Naive B cell (primary cell): Measurements from ENCODE around the gene VHLL. TPM values are rescaled to one million over a fixed set of nuclear protein-coding genes. Genes with fewer than 3 reads are reported as not detected.

Experiments used
- ATAC-seq, 2 donors: fragments of 150-1000 bp; cut with Tn5 transposase; 2 replicates each; pipeline ENCODE4 v1.10.0; 2021; ENCODE audit warnings: low read depth in 2 of 2, mild to moderate bottlenecking in 2 of 2, moderate library complexity in 2 of 2
- DNase-seq: peaks from one replicate; pipeline ENCODE4 v3.0.0; 2022
- H3K27ac Mint-ChIP-seq, 6 donors: one replicate each; pipeline ENCODE4 v1.8.0; 2020 to 2022; ENCODE audit warnings: mild to moderate bottlenecking in 6 of 6, mixed read lengths in 6 of 6, moderate library complexity in 5 of 6, inconsistent platforms in 2 of 6
- H3K27me3 Mint-ChIP-seq, 3 donors: one replicate each; pipeline ENCODE4 v1.8.0; 2021 to 2022; ENCODE audit warnings: mixed read lengths in 3 of 3, mild to moderate bottlenecking in 1 of 3
- H3K36me3 Mint-ChIP-seq, 2 donors: one replicate each; pipeline ENCODE4 v1.8.0; 2020 to 2022; ENCODE audit warnings: mixed read lengths in 2 of 2, inconsistent platforms in 1 of 2, mild to moderate bottlenecking in 1 of 2
- H3K4me1 Mint-ChIP-seq, 3 donors: one replicate each; pipeline ENCODE4 v1.8.0; 2020 to 2022; ENCODE audit warnings: mixed read lengths in 3 of 3, inconsistent platforms in 1 of 3, mild to moderate bottlenecking in 1 of 3, moderate library complexity in 1 of 3
- H3K4me3 Mint-ChIP-seq, 8 donors: one replicate each; pipeline ENCODE4 v1.8.0; 2020 to 2022; ENCODE audit warnings: mild to moderate bottlenecking in 8 of 8, mixed read lengths in 8 of 8, moderate library complexity in 8 of 8, inconsistent platforms in 2 of 8
- H3K9me3 Mint-ChIP-seq, 7 donors: one replicate each; pipeline ENCODE4 v1.8.0; 2020 to 2022; ENCODE audit warnings: mixed read lengths in 7 of 7, mild to moderate bottlenecking in 5 of 7, inconsistent platforms in 2 of 7, moderate library complexity in 1 of 7
- polyA plus RNA-seq, 6 donors: library from polyadenylated mRNA; unstranded; fragments of 300-500 nt; fragmentation: Illumina TruSeq; gene quantifications; one replicate each; pipeline ENCODE4 v1.2.3, GENCODE V29; 2021; ENCODE audit warnings: low read depth in 6 of 6

Gene VHLL
- polyA plus RNA-seq, 6 donors from 2014 or later = not detected

- Mint-ChIP-seq H3K4me1 (no peaks in the 10 kb centered on the region), H3K9me3 (no peaks in the 10 kb centered on the region), H3K36me3 (peaks cover 10 to 12% of the 10 kb centered on the region in 2 donors), H3K27ac (no peak overlapping the region), H3K4me3 (no peak overlapping the region), H3K27me3 (no peaks in the 10 kb centered on the region)
- DNase-seq (no peak), ATAC-seq (no peak)
These were observed 20.6 kb upstream of the VHLL start for GRCh38 chr1:156319664-156320063.

DNA sequence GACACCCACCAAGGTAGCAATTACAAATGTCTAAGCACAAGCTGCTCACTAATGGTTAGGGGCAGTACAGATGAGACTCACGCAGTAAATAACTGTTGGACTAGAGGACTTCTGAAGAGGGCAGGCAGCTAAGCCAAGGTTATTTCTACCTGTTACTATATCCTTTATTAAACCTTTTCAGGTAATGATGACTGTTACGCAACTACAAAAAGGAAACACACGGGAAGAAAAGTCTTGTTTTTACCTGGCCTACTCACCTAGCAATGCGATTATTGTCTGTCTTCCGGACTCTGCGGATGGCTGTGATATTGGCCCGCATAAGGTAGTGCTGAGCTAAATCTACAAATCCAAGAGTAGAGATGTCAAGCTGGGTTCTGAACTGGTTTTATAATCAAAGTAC is 17.8 kb upstream of the VHLL start:
- no peaks in the 10 kb centered on the region for H3K4me1 Mint-ChIP-seq
- ATAC-seq = no peak
- no peaks in the 10 kb centered on the region for H3K27me3 Mint-ChIP-seq
- no peak for DNase-seq
- no peak overlapping the region for H3K4me3 Mint-ChIP-seq
- H3K36me3 Mint-ChIP-seq = peaks cover 12 to 14% of the 10 kb centered on the region in 2 donors
- H3K9me3 Mint-ChIP-seq = no peaks in the 10 kb centered on the region
- no peak overlapping the region for H3K27ac Mint-ChIP-seq

- H3K4me1 Mint-ChIP-seq = no peaks in the 10 kb centered on the region
- DNase-seq (no peak), ATAC-seq (no peak)
- H3K27ac Mint-ChIP-seq = no peak overlapping the region
- H3K9me3 Mint-ChIP-seq = no peaks in the 10 kb centered on the region
- peaks cover 18 to 22% of the 10 kb centered on the region in 2 donors for H3K36me3 Mint-ChIP-seq
- no peaks in the 10 kb centered on the region for H3K27me3 Mint-ChIP-seq
- H3K4me3 Mint-ChIP-seq = no peak overlapping the region
These were observed 11.9 kb upstream of the VHLL start for GRCh38 chr1:156310962-156311361.

GRCh38 chr1:156308078-156308477 is 9.0 kb upstream of the VHLL start:
- Mint-ChIP-seq H3K27me3 (no peaks in the 10 kb centered on the region), H3K4me1 (no peaks in the 10 kb centered on the region), H3K36me3 (peaks cover 14 to 22% of the 10 kb centered on the region in 2 donors), H3K9me3 (no peaks in the 10 kb centered on the region), H3K4me3 (no peak overlapping the region), H3K27ac (peak overlapping the region in 3 of 6 donors; percentile 15 to 75 (median 49))
- ATAC-seq = no peak
- DNase-seq = no peak

DNA sequence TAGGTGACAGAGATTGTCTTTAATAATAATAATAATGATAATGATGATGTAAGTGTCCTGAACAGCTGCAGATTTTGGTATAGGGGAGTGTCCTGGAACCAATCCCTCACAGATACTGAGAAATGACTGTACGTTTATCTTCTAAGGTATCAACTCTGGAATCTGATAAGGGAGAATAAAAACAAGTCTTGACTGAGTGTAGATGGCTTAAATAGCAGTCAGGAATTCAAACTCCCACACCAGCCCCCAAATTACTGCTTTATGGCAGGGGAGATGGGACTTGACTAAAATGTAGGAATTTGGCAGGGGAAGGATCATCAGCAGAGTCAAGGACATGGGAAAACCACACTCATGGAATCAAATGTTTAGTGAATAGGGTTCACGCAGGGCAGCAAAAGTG is 6.1 kb upstream of the VHLL start:
- no peak for ATAC-seq
- Mint-ChIP-seq H3K9me3 (no peaks in the 10 kb centered on the region), H3K27ac (peak overlapping the region in 2 of 6 donors; percentile 22 to 65), H3K36me3 (peaks cover 9 to 15% of the 10 kb centered on the region in 2 donors), H3K4me1 (no peaks in the 10 kb centered on the region), H3K4me3 (no peak overlapping the region), H3K27me3 (no peaks in the 10 kb centered on the region)
- DNase-seq = no peak

DNA sequence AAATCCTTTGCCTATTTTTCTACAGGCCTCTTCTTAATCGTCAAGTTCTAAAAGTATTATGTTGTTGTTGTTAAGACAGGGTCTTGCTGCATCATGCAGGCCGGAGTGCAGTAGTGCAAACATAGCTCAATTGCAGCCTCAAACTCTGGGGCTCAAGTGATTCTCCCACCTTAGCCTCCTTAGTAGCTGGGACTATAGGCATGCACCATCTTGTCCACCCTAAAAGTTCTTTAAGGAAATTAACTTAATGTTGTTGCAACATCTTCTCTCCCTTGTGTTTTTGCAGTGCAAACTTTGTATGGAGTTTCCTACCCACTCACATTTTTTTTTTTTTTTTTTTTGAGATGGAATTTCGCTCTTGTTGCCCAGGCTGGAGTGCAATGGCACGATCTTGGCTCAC is 4.1 kb upstream of the VHLL start:
- peak overlapping the region in 1 of 6 donors; percentile 69 for H3K27ac Mint-ChIP-seq
- DNase-seq (no peak), ATAC-seq (no peak)
- no peak overlapping the region for H3K4me3 Mint-ChIP-seq
- no peaks in the 10 kb centered on the region for H3K27me3 Mint-ChIP-seq
- H3K4me1 Mint-ChIP-seq = no peaks in the 10 kb centered on the region
- H3K9me3 Mint-ChIP-seq = no peaks in the 10 kb centered on the region
- peaks cover 4 to 6% of the 10 kb centered on the region in 2 donors for H3K36me3 Mint-ChIP-seq

GRCh38 chr1:156295391-156295947 is 3.6 kb downstream of the VHLL start, which contains the start of gene GLMP:
GLMP (minus strand) TSS chr1:156295679; CDS start chr1:156295645, 34 bp downstream.
- Mint-ChIP-seq H3K4me3 (peak within 1 kb of the TSS; percentile 82 to 95 (median 92)), H3K4me1 (peaks cover 20 to 33% (median 22%) of the 10 kb centered on the region in 3 donors), H3K27ac (peak within 1 kb of the TSS in 5 of 6 donors; percentile 69 to 94 (median 86)), H3K27me3 (no peaks in the 10 kb centered on the region), H3K9me3 (no peaks in the 10 kb centered on the region), H3K36me3 (no peaks in the 10 kb centered on the region)
- ATAC-seq = peak; percentile 77 to 85
- peak; percentile 39 for DNase-seq

DNA sequence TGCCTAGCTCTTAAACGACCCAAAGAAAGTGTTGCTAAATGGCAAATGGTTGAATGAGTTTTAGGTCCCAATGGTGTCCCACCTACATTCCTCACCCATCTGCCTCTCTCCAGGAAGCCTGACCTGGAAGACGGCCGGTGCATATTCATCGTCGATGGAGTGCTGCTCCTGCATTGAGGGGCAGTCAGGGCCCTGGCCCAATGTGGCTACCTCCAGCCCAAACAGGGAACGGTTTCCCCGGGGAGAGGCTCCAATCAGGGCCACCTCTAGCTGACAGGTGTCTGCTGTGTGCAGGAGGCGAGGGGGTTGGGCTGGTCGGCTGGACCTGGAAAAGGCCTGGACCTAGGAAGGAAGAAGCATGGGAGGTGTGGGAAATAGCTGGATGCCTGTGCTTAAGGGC is 5.2 kb downstream of the VHLL start:
- no peaks in the 10 kb centered on the region for H3K9me3 Mint-ChIP-seq
- H3K27ac Mint-ChIP-seq = no peak overlapping the region
- H3K36me3 Mint-ChIP-seq = no peaks in the 10 kb centered on the region
- DNase-seq (no peak), ATAC-seq (no peak)
- no peaks in the 10 kb centered on the region for H3K27me3 Mint-ChIP-seq
- peak overlapping the region in 4 of 8 donors; percentile 32 to 57 (median 40) for H3K4me3 Mint-ChIP-seq
- peaks cover 20 to 33% (median 22%) of the 10 kb centered on the region in 3 donors for H3K4me1 Mint-ChIP-seq

GRCh38 chr1:156293098-156293434 is 6.0 kb downstream of the VHLL start:
- peaks cover 20 to 33% (median 22%) of the 10 kb centered on the region in 3 donors for H3K4me1 Mint-ChIP-seq
- H3K36me3 Mint-ChIP-seq = peaks cover 0 to 4% of the 10 kb centered on the region in 2 donors
- peak overlapping the region in 3 of 8 donors; percentile 50 to 66 (median 55) for H3K4me3 Mint-ChIP-seq
- H3K27me3 Mint-ChIP-seq = no peaks in the 10 kb centered on the region
- ATAC-seq (no peak), DNase-seq (no peak)
- no peaks in the 10 kb centered on the region for H3K9me3 Mint-ChIP-seq
- H3K27ac Mint-ChIP-seq = no peak overlapping the region

DNA sequence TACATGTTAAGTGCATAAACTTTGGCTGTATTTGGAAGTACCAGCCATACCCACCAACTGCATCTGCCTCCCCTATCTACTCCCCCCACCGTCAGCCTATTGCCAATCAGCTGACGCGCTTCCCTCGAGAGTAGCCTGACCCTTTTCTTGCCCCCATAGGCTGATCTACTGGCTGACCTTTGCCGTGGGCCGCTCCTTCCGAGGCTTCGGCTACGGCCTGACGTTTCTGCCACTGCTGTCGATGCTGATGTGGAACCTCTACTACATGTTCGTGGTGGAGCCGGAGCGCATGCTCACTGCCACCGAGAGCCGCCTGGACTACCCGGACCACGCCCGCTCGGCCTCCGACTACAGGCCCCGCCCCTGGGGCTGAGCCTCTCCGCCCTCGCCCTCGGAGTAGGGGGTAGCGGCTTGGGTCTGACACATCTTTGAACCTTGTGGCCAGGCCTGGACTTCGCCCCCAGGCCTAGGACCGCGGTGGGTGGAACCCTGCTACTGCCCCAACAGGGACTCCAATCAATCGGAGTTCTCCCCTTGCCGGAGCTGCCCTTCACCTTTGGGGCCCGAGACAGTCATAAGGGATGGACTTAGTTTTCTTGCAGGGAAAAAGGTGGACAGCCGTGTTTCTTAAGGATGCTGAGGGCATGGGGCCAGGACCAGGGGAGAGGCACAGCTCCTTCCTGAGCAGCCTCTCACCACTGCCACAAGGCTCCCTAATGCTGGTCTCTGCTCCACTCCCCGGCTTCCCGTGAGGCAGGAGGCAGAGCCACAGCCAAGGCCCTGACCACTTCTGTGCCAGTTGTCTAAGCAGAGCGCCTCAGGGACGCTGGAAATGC is 7.7 kb downstream of the VHLL start:
- H3K36me3 Mint-ChIP-seq = peaks cover 0 to 4% of the 10 kb centered on the region in 2 donors
- H3K4me3 Mint-ChIP-seq = peak overlapping the region; percentile 44 to 86 (median 78)
- peak overlapping the region in 4 of 6 donors; percentile 11 to 87 (median 74) for H3K27ac Mint-ChIP-seq
- no peaks in the 10 kb centered on the region for H3K9me3 Mint-ChIP-seq
- no peaks in the 10 kb centered on the region for H3K27me3 Mint-ChIP-seq
- ATAC-seq = peak; percentile 59 to 66
- peak; percentile 14 for DNase-seq
- peaks cover 20 to 33% (median 22%) of the 10 kb centered on the region in 3 donors for H3K4me1 Mint-ChIP-seq

GRCh38 chr1:156289857-156290256 is 9.2 kb downstream of the VHLL start:
- ATAC-seq (no peak), DNase-seq (no peak)
- peak overlapping the region in 1 of 8 donors; percentile 42 for H3K4me3 Mint-ChIP-seq
- H3K27ac Mint-ChIP-seq = no peak overlapping the region
- no peaks in the 10 kb centered on the region for H3K9me3 Mint-ChIP-seq
- H3K4me1 Mint-ChIP-seq = peaks cover 10 to 25% (median 14%) of the 10 kb centered on the region in 3 donors
- H3K27me3 Mint-ChIP-seq = no peaks in the 10 kb centered on the region
- H3K36me3 Mint-ChIP-seq = peaks cover 0 to 4% of the 10 kb centered on the region in 2 donors

GRCh38 chr1:156286061-156286460 is 13.0 kb downstream of the VHLL start:
- H3K9me3 Mint-ChIP-seq = no peaks in the 10 kb centered on the region
- H3K27ac Mint-ChIP-seq = no peak overlapping the region
- H3K27me3 Mint-ChIP-seq = no peaks in the 10 kb centered on the region
- H3K36me3 Mint-ChIP-seq = peaks cover 0 to 4% of the 10 kb centered on the region in 2 donors
- peaks cover 30 to 32% (median 31%) of the 10 kb centered on the region in 3 donors for H3K4me1 Mint-ChIP-seq
- ATAC-seq (no peak), DNase-seq (no peak)
- H3K4me3 Mint-ChIP-seq = peak overlapping the region in 2 of 8 donors; percentile 30 to 61

- Mint-ChIP-seq H3K36me3 (peaks cover 0 to 4% of the 10 kb centered on the region in 2 donors), H3K27ac (no peak overlapping the region), H3K4me1 (peaks cover 31 to 35% (median 35%) of the 10 kb centered on the region in 3 donors), H3K27me3 (no peaks in the 10 kb centered on the region), H3K9me3 (no peaks in the 10 kb centered on the region), H3K4me3 (peak overlapping the region in 1 of 8 donors; percentile 91)
- ATAC-seq (no peak), DNase-seq (no peak)
These were observed 13.7 kb downstream of the VHLL start for GRCh38 chr1:156285437-156285836.

DNA sequence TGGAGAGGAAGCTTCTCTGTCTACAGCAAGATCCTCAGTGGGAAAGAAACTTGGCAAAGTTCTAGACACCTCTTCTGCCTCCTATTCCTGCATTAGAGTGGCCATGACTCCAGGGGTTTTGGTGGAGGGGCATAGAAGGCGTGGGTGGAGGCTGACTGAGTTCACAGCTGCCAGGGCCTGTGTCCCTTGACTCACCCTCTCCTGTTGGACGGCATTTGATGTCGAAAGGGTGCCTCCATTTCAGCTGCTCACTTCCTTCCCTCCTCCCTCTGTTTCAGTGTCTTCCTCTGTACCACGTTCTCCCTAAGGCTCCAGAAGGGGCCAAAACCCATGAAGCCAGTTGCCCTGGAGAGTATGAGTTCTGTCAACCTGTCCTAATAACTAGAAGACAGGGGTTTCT is 14.3 kb downstream of the VHLL start:
- peak overlapping the region in 1 of 6 donors; percentile 92 for H3K27ac Mint-ChIP-seq
- DNase-seq (no peak), ATAC-seq (no peak)
- peaks cover 35 to 41% (median 41%) of the 10 kb centered on the region in 3 donors for H3K4me1 Mint-ChIP-seq
- peaks cover 0 to 4% of the 10 kb centered on the region in 2 donors for H3K36me3 Mint-ChIP-seq
- peak overlapping the region in 3 of 8 donors; percentile 2 to 91 (median 44) for H3K4me3 Mint-ChIP-seq
- no peaks in the 10 kb centered on the region for H3K9me3 Mint-ChIP-seq
- no peaks in the 10 kb centered on the region for H3K27me3 Mint-ChIP-seq
